GM12875 (cell line): ENCODE data around the gene FAM174C.

Experiments
- H3K4me3 ChIP-seq: one replicate; pipeline ENCODE4 v1.5.1; 2011; ENCODE audit warnings: low read depth, low read length, control low read depth
- CTCF ChIP-seq: IDR thresholded peaks from 2 replicates; pipeline ENCODE4 v1.5.1; 2011; ENCODE audit warnings: low read depth, mild to moderate bottlenecking, control low read depth, inconsistent platforms, low read length, moderate library complexity, borderline replicate concordance; ENCODE audit not compliant: insufficient read depth

The FAM174C gene

GRCh38 chr19:1229924-1230782 is 45.2 kb upstream of the FAM174C start:
- no peak for TF ChIP-seq CTCF
- no peak overlapping the region for H3K4me3 ChIP-seq

- H3K4me3 ChIP-seq = no peak overlapping the region
- no peak for TF ChIP-seq CTCF
Measured at GRCh38 chr19:1230783-1231489, 44.4 kb upstream of the FAM174C start.

- no peak overlapping the region for H3K4me3 ChIP-seq
- no peak for TF ChIP-seq CTCF
Measured at GRCh38 chr19:1231729-1232637, 43.3 kb upstream of the FAM174C start.

GRCh38 chr19:1232652-1233072 is 42.7 kb upstream of the FAM174C start:
- TF ChIP-seq CTCF = no peak
- H3K4me3 ChIP-seq = no peak overlapping the region

- H3K4me3 ChIP-seq = no peak overlapping the region
- no peak for TF ChIP-seq CTCF
Measured at GRCh38 chr19:1233115-1233667, 42.1 kb upstream of the FAM174C start.

- no peak for TF ChIP-seq CTCF
- H3K4me3 ChIP-seq = no peak overlapping the region
Measured at GRCh38 chr19:1234051-1234954, 41.0 kb upstream of the FAM174C start.
